Adipocyte (in vitro differentiated cells): ENCODE data around the gene SENP6.
"Not testable (repeated sequence)": the region's sequence is repeated elsewhere in the genome, so short reads cannot be mapped to it uniquely, and the experiment has no call there.

Experiments
- DNase-seq: peaks from one replicate; pipeline ENCODE4 v3.0.0-alpha.2; 2015; ENCODE audit warnings: low read depth
- H3K27me3 ChIP-seq: replicated peaks from 2 replicates; pipeline ENCODE4 v1.7.0; 2013; ENCODE audit warnings: mild to moderate bottlenecking, low read length, moderate library complexity; ENCODE audit not compliant: control insufficient read depth, insufficient read depth
- H3K36me3 ChIP-seq: 2 replicates; pipeline ENCODE4 v1.7.0; 2013; ENCODE audit warnings: low read length, mild to moderate bottlenecking, moderate library complexity; ENCODE audit not compliant: control insufficient read depth, insufficient read depth, severe bottlenecking
- H3K4me1 ChIP-seq: 2 replicates; pipeline ENCODE4 v1.7.0; 2013; ENCODE audit warnings: mild to moderate bottlenecking, low read length, moderate library complexity; ENCODE audit not compliant: control insufficient read depth, insufficient read depth
- H3K4me3 ChIP-seq: 2 replicates; pipeline ENCODE4 v1.7.0; 2013; ENCODE audit warnings: mild to moderate bottlenecking, low read length, moderate library complexity
- H3K9ac ChIP-seq: 2 replicates; pipeline ENCODE4 v1.7.0; 2013; ENCODE audit warnings: mild to moderate bottlenecking, low read length, moderate library complexity
- H3K9me3 ChIP-seq: 2 replicates; pipeline ENCODE4 v1.7.0; 2013; ENCODE audit warnings: mild to moderate bottlenecking, low read length, moderate library complexity; ENCODE audit not compliant: control insufficient read depth

Gene SENP6

DNA sequence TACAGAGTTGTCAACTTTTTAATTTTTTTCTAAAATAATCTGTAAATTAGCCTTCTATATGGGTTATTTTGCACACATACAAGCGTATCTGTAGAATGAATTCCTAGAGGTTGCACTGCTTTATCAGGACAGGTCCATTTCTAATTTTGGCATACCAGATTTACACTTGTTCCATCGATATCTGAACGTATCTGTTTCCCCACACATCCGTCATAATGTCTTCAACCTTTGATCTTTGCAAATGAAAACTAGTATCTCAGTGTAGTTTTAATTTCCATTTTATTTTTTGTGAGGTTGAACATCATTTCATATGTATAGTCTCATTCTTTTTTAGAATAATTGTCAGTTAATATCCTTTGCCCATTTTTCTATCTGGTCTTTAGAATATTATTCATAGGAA is 22.7 kb downstream of the SENP6 start:
- peaks cover 45% of the 10 kb centered on the region for H3K36me3 ChIP-seq
- no peaks in the 10 kb centered on the region for H3K9me3 ChIP-seq
- DNase-seq: no peak

GRCh38 chr6:75624988-75625387 is 23.3 kb downstream of the SENP6 start:
- Histone ChIP-seq H3K36me3 (peaks cover 51% of the 10 kb centered on the region), H3K4me3 (no peak overlapping the region), H3K27me3 (no peaks in the 10 kb centered on the region), H3K9ac (no peak overlapping the region), H3K4me1 (peaks cover 21% of the 10 kb centered on the region), H3K9me3 (no peaks in the 10 kb centered on the region)
- no peak for DNase-seq

More for the DNA sequence above, 22.7 kb downstream of the SENP6 start:
- Histone ChIP-seq H3K4me3 (no peak overlapping the region), H3K9ac (no peak overlapping the region), H3K4me1 (peaks cover 24% of the 10 kb centered on the region), H3K27me3 (no peaks in the 10 kb centered on the region)

DNA sequence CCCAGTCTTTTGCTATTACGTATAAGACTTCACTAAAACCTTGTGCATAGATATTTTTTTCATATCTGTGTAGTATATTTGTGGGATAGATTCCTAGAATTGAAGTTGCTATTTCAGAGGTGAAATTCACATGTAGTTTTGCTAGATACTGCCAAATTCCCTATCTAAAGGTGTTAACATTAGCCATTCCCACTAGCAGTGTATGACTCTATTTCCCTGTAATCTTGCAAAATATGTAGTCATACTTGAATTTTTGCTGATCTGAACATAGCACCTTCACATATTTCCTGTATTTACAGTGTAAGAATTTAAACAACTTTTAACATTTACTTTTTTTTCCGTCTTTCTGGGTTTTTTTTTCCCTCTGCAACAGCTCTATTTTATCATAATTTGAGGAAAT is 24.9 kb downstream of the SENP6 start:
- DNase-seq: no peak
- H3K36me3 ChIP-seq: peaks cover 57% of the 10 kb centered on the region

GRCh38 chr6:75627708-75628107 is 26.0 kb downstream of the SENP6 start:
- not testable (repeated sequence) for DNase-seq
- peaks cover 55% of the 10 kb centered on the region for H3K36me3 ChIP-seq

More for the DNA sequence above, 24.9 kb downstream of the SENP6 start:
- Histone ChIP-seq H3K9me3 (no peaks in the 10 kb centered on the region), H3K9ac (no peak overlapping the region), H3K27me3 (no peaks in the 10 kb centered on the region), H3K4me3 (no peak overlapping the region), H3K4me1 (peaks cover 5% of the 10 kb centered on the region)

GRCh38 chr6:75631859-75632635 is 30.4 kb downstream of the SENP6 start:
- no peak overlapping the region for H3K9ac ChIP-seq
- no peaks in the 10 kb centered on the region for H3K9me3 ChIP-seq
- peaks cover 11% of the 10 kb centered on the region for H3K4me1 ChIP-seq
- peaks cover 62% of the 10 kb centered on the region for H3K36me3 ChIP-seq
- DNase-seq: no peak
- H3K4me3 ChIP-seq: no peak overlapping the region
- no peaks in the 10 kb centered on the region for H3K27me3 ChIP-seq

More at GRCh38 chr6:75627708-75628107, 26.0 kb downstream of the SENP6 start:
- not testable (repeated sequence) for H3K9ac ChIP-seq, H3K4me1 ChIP-seq, H3K4me3 ChIP-seq, H3K27me3 ChIP-seq, H3K9me3 ChIP-seq

DNA sequence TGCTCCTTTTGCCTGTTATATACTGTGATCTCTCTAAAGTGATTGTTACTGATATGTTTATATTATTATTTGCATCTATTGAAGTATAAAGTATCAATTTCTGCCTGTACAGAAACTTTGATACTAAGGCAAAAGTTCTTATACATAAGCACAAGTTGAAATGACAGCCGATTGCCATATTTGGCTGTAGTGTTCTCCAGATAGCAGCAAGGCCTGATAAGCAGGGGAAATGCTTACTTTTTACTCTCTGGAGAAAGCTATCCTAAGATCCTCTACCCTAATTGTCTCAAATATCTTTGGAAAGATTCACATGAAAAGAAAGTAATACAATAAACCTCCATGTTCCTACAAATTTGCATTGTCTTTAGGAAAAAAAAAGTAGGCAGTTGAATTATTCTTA is 31.4 kb downstream of the SENP6 start:
- H3K9me3 ChIP-seq: no peaks in the 10 kb centered on the region
- H3K36me3 ChIP-seq: peaks cover 57% of the 10 kb centered on the region

GRCh38 chr6:75642311-75642710 is 40.6 kb downstream of the SENP6 start:
- H3K9ac ChIP-seq: no peak overlapping the region
- H3K4me3 ChIP-seq: no peak overlapping the region
- peaks cover 45% of the 10 kb centered on the region for H3K36me3 ChIP-seq
- H3K27me3 ChIP-seq: no peaks in the 10 kb centered on the region
- DNase-seq: no peak
- no peaks in the 10 kb centered on the region for H3K9me3 ChIP-seq
- H3K4me1 ChIP-seq: no peaks in the 10 kb centered on the region

More for the DNA sequence above, 31.4 kb downstream of the SENP6 start:
- Histone ChIP-seq H3K4me1 (peaks cover 11% of the 10 kb centered on the region), H3K9ac (no peak overlapping the region), H3K4me3 (no peak overlapping the region), H3K27me3 (no peaks in the 10 kb centered on the region)
- DNase-seq: no peak

GRCh38 chr6:75643173-75643572 is 41.5 kb downstream of the SENP6 start:
- Histone ChIP-seq H3K9me3 (no peaks in the 10 kb centered on the region), H3K4me3 (no peak overlapping the region), H3K9ac (no peak overlapping the region), H3K36me3 (peaks cover 50% of the 10 kb centered on the region), H3K4me1 (no peaks in the 10 kb centered on the region), H3K27me3 (no peaks in the 10 kb centered on the region)
- peak; percentile 77 for DNase-seq

DNA sequence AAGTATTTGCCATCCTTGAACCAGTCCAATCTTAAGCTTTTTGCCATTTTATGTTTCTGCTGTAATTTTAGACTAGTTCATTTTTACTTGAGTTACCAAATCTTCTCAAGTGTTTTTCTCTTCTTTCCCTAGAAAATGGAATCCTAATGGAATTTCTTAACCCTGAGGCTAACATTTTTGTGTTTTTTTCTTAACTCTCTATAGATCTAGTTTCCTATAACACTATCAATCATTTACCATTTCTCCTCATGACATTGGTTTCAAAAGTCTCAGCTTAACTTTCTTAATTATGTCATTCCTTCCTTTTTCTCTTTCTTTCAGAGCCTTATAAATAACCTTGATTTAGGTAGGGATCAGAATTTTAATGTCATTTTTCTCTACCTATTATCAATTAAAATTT is 54.8 kb downstream of the SENP6 start:
- DNase-seq: peak; percentile 16
- Histone ChIP-seq H3K4me1 (no peaks in the 10 kb centered on the region), H3K27me3 (no peaks in the 10 kb centered on the region), H3K9ac (no peak overlapping the region), H3K9me3 (no peaks in the 10 kb centered on the region), H3K36me3 (peaks cover 61% of the 10 kb centered on the region), H3K4me3 (no peak overlapping the region)

DNA sequence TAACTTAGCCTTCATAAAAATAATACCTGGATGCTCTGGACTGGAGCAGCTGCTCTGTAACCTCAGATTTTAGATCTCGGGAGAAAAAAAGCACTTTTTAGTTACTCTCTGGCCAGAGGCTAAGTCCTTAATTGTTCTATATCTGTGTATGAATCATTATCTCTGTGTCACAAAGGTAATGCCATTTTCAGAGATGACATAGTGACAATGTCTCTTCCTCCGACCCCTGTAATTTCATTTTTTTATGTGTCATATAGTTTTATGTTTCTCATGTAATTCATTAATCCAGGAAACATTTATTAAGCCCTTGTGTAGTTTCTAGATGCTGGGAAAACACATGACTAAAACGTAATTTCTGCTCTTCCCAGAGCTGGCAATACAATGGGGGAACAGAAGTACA is 55.6 kb downstream of the SENP6 start:
- Histone ChIP-seq H3K36me3 (peaks cover 61% of the 10 kb centered on the region), H3K27me3 (no peaks in the 10 kb centered on the region), H3K4me3 (no peak overlapping the region), H3K9me3 (no peaks in the 10 kb centered on the region), H3K4me1 (no peaks in the 10 kb centered on the region), H3K9ac (no peak overlapping the region)
- no peak for DNase-seq

DNA sequence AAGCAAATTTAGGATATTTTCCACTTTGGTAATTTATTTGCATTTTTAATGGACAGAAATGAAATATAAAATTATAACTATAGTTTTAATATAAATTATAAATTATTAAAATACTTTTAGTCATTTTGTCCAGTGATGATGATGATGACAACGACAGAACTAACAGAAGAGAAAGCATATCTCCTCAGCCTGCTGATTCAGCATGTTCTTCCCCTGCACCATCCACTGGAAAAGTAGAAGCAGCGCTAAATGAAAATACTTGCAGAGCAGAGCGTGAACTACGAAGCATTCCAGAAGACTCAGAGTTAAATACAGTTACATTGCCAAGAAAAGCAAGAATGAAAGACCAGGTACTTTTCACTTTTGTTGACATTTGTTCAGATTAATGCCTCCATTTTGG is 64.9 kb downstream of the SENP6 start:
- H3K27me3 ChIP-seq: no peaks in the 10 kb centered on the region
- no peak overlapping the region for H3K9ac ChIP-seq
- H3K4me3 ChIP-seq: no peak overlapping the region
- no peaks in the 10 kb centered on the region for H3K9me3 ChIP-seq
- no peaks in the 10 kb centered on the region for H3K4me1 ChIP-seq
- peaks cover 82% of the 10 kb centered on the region for H3K36me3 ChIP-seq
- DNase-seq: no peak

- Histone ChIP-seq H3K4me1 (peaks cover 13% of the 10 kb centered on the region), H3K9ac (no peak overlapping the region), H3K4me3 (no peak overlapping the region), H3K36me3 (peaks cover 82% of the 10 kb centered on the region), H3K27me3 (no peaks in the 10 kb centered on the region), H3K9me3 (no peaks in the 10 kb centered on the region)
- DNase-seq: no peak
Measured at GRCh38 chr6:75673884-75674283, 72.2 kb downstream of the SENP6 start.
